ENCODE results near the gene PSRC1.

The PSRC1 gene

GRCh38 chr1:109259674-109260557 is 23.0 kb downstream of the PSRC1 start:
- Histone ChIP-seq H3K9ac (no peak overlapping the region; the same call in 1 of the 2 replicates), H3K4me1 (peaks cover 13% of the 10 kb centered on the region), H3K4me3 (no peak overlapping the region), H3K9me3 (no peaks in the 10 kb centered on the region), H3K27me3 (no peaks in the 10 kb centered on the region), H3K4me2 (no peak overlapping the region), H4K20me1 (0 out of 2 replicates have a peak, but pooled peaks cover 5% of the 10 kb centered on the region), H3K36me3 (peaks cover 66% of the 10 kb centered on the region), H3K27ac (no peak overlapping the region)
- TF ChIP-seq Cebpa-rat (IDR thresholded peaks at IDR 0.05): no peak

GRCh38 chr1:109258481-109259466 is 24.2 kb downstream of the PSRC1 start:
- Histone ChIP-seq H3K9me3 (no peaks in the 10 kb centered on the region), H3K27me3 (no peaks in the 10 kb centered on the region), H4K20me1 (0 out of 2 replicates have a peak, but pooled peaks cover 5% of the 10 kb centered on the region), H3K4me2 (no peak overlapping the region), H3K36me3 (peaks cover 56% of the 10 kb centered on the region), H3K4me3 (no peak overlapping the region), H3K9ac (no peak overlapping the region), H3K27ac (no peak overlapping the region), H3K4me1 (peaks cover 24% of the 10 kb centered on the region)
- no peak for TF ChIP-seq Cebpa-rat (IDR thresholded peaks at IDR 0.05)

DNA sequence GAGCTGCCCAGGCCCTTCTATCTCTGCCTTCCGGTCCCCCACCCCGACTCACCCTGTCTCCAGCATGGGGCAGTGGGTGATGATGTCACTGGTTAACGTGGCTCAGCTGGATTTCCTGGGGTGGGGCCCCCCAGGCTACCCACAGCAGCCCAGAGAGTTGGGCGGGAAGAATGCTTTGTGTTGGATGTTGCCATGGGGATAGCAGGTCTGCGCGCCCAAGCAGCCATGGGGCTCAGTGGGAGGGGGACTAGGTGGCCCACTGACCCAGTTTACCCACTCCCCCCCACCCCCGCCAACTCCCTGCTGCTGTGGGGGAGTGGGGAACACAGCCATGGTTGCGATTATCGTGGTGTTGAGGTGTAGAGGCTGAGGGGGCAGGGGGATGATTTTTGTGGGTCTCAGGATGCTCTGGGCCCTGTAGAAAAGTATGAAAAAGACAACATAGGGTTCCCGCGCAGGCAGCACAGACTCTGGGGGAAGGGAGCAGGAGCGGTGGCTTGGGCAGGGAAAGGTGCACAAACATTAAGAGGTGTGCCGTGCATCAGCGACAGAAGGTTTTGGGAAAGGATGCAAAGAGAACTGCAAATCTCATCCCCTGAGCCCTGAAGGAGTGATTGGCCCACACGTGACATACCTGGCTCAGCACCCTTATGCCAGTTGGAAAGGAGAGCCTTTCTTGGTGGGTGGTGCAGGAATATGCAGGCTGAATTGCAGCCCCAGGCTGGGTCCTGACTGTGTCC is 25.1 kb downstream of the PSRC1 start:
- TF ChIP-seq Cebpa-rat (IDR thresholded peaks at IDR 0.05): no peak
- Histone ChIP-seq H3K4me3 (no peak overlapping the region), H3K4me2 (no peak overlapping the region), H3K9me3 (no peaks in the 10 kb centered on the region), H3K4me1 (peaks cover 33% of the 10 kb centered on the region), H4K20me1 (0 out of 2 replicates have a peak, but pooled peaks cover 5% of the 10 kb centered on the region), H3K36me3 (peaks cover 47% of the 10 kb centered on the region), H3K9ac (no peak overlapping the region), H3K27me3 (no peaks in the 10 kb centered on the region), H3K27ac (no peak overlapping the region)

DNA sequence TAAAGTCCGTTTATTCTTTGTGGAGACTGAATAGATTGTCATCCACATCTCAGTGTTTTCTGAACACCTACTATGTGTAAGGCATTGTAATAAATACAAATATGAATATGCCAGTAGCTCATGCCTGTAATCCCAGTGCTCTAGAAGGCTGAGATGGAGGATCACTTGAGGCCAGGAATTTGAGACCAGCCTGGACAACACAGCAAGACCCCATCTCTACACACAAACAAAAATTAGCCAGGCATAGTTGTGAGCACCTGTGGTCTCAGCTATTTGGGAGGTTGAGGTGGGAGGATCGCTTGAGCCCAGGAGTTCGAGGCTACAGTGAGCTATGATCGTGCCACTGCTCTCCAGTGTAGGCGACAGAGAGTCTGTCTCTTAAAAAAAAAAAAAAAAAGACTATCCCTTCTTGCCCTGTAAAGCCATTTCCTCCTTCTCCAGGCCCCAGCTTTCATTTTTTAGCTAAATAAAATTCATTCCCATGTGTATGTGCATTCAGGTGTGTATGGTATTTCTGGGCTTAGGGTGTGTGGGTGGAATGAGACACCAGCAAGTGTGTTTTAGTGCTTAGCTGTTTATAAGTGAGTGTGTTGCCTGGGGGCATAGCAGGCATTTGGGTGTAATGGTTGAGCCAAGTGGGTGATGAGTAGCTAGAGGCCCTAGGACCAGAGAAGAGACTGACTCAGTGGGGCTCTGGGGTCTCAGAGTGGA is 25.8 kb downstream of the PSRC1 start:
- Histone ChIP-seq H4K20me1 (0 out of 2 replicates have a peak, but pooled peaks cover 5% of the 10 kb centered on the region), H3K9me3 (no peaks in the 10 kb centered on the region), H3K36me3 (peaks cover 46% of the 10 kb centered on the region), H3K9ac (no peak overlapping the region), H3K4me1 (peaks cover 38% of the 10 kb centered on the region), H3K27ac (no peak overlapping the region), H3K4me2 (no peak overlapping the region), H3K4me3 (no peak overlapping the region), H3K27me3 (no peaks in the 10 kb centered on the region)
- TF ChIP-seq Cebpa-rat (IDR thresholded peaks at IDR 0.05): no peak

DNA sequence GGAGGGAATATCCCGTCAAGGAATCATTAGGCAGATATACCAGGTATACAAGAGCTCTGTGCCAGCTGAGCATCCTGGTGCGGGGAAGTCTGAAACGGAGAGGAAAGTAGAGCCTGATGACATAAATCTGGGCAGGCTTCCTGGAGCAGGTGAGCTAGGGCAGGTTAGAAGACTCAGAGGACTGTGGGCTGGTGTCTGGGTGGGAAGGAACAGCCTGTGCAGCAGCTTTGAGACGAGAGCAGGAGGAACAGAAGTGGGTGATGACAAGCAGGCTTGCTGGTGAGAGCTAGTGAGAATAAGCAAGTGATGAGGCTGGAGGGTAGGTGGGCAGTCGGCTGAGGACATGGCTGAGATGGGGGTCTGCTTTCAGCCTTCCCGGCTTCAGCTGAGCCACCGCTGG is 26.9 kb downstream of the PSRC1 start:
- Histone ChIP-seq H3K4me1 (peaks cover 40% of the 10 kb centered on the region), H4K20me1 (0 out of 2 replicates have a peak, but pooled peaks cover 5% of the 10 kb centered on the region), H3K9me3 (no peaks in the 10 kb centered on the region), H3K4me2 (peak overlapping the region; percentile 99; the same call in 1 of the 2 replicates), H3K27ac (0 out of 2 replicates have a peak overlapping the region, but pooled peaks have one; percentile 93), H3K27me3 (no peaks in the 10 kb centered on the region), H3K36me3 (peaks cover 46% of the 10 kb centered on the region), H3K4me3 (no peak overlapping the region), H3K9ac (0 out of 2 replicates have a peak overlapping the region, but pooled peaks have one; percentile 84)
- no peak for TF ChIP-seq Cebpa-rat (IDR thresholded peaks at IDR 0.05)

DNA sequence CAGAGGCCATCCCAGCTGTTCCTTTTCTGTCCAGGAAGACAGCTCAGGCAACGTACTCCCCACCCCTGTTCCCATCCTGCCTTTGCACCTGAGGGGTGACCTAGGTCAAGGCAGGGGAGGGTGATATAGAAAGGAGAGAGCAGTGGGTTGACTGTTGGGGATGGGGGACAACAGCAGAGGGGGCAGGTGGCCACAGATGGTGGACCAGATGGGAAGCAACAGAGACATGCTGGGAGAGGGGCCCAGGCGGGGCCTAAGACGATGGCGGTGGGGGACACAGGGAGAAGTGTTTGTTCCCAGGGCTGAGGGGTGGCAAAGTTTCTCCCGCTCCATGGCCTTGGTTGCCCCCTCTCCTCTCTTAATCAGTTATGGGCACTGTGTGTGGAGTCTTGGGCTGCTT is 27.3 kb downstream of the PSRC1 start:
- peak overlapping the region; percentile 84 for H3K9ac ChIP-seq
- TF ChIP-seq Cebpa-rat (IDR thresholded peaks at IDR 0.05): no peak
- peak overlapping the region; percentile 99 for H3K4me2 ChIP-seq
- no peaks in the 10 kb centered on the region for H3K9me3 ChIP-seq
- 0 out of 2 replicates have a peak, but pooled peaks cover 5% of the 10 kb centered on the region for H4K20me1 ChIP-seq
- H3K36me3 ChIP-seq: peaks cover 42% of the 10 kb centered on the region
- no peaks in the 10 kb centered on the region for H3K27me3 ChIP-seq
- H3K27ac ChIP-seq: peak overlapping the region; percentile 93
- H3K4me1 ChIP-seq: peaks cover 44% of the 10 kb centered on the region
- H3K4me3 ChIP-seq: no peak overlapping the region

DNA sequence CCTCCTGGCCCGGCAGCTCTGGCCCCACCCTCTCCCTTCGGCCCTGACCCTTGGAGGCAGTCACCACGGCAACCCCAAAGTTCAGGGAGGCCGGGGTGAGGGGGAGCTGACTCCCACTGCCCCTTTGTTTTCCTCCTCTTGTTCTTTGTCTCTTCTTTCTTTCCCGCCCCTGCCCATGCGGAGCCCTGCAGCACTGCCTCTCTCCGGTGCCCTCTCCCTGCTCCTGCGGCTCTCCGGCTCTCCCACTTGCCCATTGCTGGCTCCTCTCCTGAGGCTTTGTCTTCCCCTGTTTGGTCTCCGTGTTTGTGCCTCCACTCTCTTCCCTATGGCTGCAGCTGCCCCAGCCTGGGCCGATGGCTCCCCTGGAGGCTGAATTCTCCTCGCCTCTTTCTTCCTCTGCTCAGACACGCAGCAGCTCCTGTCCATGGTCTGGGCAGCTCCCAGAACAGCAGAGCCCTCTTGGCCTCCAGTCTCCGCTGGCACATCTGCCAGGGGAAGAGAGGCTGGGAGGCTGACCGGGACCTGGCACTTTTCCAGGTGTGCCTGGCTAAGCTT is 27.8 kb downstream of the PSRC1 start:
- H4K20me1 ChIP-seq: peaks cover 8% of the 10 kb centered on the region; the same call in 1 of the 2 replicates
- H3K4me2 ChIP-seq: peak overlapping the region; percentile 99
- peaks cover 49% of the 10 kb centered on the region for H3K4me1 ChIP-seq
- peak overlapping the region; percentile 66 for H3K4me3 ChIP-seq
- peak overlapping the region; percentile 93 for H3K27ac ChIP-seq
- peaks cover 37% of the 10 kb centered on the region for H3K36me3 ChIP-seq
- no peak for TF ChIP-seq Cebpa-rat (IDR thresholded peaks at IDR 0.05)
- H3K27me3 ChIP-seq: no peaks in the 10 kb centered on the region
- H3K9ac ChIP-seq: peak overlapping the region; percentile 84
- no peaks in the 10 kb centered on the region for H3K9me3 ChIP-seq

DNA sequence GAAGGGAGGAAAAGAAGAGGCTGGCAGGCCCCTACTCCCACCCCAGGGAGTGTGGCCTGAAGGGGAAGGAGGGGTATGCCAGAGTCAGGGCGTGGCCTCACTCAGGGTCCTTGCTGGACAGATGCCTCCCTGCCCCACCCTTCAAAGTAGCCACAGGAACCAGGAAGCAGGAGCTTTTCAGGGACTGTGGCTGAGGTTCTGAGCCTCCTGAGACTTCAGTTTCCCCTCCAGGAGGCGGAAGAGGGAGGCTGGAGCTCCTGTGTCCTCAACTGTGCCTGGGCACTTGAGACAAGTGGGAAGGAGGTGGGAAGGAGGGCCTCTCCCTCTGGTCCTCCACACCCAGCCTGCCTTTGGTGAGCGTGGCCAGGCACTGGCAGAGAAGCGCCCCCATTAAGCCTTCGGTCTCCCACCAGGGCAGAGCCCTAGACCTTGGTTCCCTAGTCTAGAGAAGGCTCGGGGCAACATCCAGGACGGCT is 28.3 kb downstream of the PSRC1 start:
- H3K27me3 ChIP-seq: no peaks in the 10 kb centered on the region
- peak overlapping the region; percentile 93 for H3K27ac ChIP-seq
- H3K4me3 ChIP-seq: peak overlapping the region; percentile 66
- H3K9ac ChIP-seq: peak overlapping the region; percentile 84
- no peak for TF ChIP-seq Cebpa-rat (IDR thresholded peaks at IDR 0.05)
- H3K4me1 ChIP-seq: peaks cover 52% of the 10 kb centered on the region
- H3K4me2 ChIP-seq: peak overlapping the region; percentile 99
- H4K20me1 ChIP-seq: peaks cover 12% of the 10 kb centered on the region; the same call in 1 of the 2 replicates
- no peaks in the 10 kb centered on the region for H3K9me3 ChIP-seq
- peaks cover 35% of the 10 kb centered on the region for H3K36me3 ChIP-seq

All from BLaER1 (cell line).